HG02973 (cell line): ENCODE measurements around the gene PLD3.

Source experiments
- ATAC-seq: cut with Tn5 transposase; IDR thresholded peaks from one replicate; pipeline ENCODE4 v1.9.1; 2021; ENCODE audit warnings: moderate library complexity; ENCODE audit not compliant: unreplicated experiment

PLD3 gene

GRCh38 chr19:40411125-40411842 is 62.8 kb downstream of the PLD3 start:
- no peak for ATAC-seq

DNA sequence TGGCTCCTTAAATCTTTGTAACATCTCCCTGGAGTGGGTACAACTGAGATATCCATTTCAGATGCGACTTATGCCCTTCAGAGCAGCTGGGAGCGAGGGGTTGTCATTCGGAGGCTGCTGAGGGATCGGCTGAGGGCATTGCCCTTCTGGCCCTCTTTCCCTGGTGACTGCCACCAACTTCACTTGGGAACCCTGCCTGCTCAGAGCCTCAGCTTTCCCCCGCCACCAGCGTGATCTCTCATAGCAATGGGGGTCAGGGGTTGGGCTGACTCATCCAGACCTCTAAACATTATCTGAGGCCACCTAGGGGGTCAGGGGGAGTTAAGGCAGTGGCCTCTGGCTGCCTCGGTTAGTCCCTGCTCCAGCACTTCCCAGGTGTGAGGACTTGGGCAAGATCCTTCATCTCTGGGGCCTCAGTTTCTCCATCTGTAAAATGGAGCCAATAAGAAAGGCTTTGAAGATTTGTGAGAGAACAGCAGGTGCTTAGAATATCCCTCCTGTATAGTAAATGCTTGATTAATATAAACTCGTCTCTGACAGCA is 63.5 kb downstream of the PLD3 start:
- no peak for ATAC-seq

- no peak for ATAC-seq
Observed at GRCh38 chr19:40412866-40413265, 64.4 kb downstream of the PLD3 start.

DNA sequence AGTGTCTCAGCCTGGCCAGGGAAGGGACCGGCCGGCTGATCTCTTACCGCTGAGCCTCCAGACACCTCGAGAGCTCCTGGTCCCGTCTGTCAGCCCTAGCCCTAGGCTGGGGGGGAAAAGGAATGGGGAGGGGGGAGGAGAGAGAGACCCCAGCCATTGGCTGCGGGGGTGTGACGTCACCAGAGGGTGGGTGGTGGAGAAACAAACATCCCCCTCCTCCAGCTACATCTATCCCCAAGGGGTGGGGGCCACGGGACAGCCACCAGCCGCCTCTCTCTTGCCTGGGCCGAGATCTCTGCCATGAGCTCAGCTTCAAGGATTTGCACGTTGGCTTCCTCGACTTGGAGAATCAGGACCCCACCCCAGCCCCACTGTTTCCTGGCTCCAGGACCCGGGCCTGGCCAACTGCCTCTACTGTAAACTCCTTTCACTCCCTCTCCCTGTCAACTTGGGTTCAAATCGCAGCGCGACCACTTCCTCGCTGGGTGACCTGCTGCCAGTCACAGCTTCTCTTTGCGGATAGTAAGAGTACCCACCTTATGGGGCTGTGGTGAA is 64.9 kb downstream of the PLD3 start, which contains the start of gene PRX:
TSS of gene PRX (minus strand) at position 88 of the 555 bp plus-strand sequence. CDS start 5,446 bp downstream, outside the sequence.
- ATAC-seq = no peak

DNA sequence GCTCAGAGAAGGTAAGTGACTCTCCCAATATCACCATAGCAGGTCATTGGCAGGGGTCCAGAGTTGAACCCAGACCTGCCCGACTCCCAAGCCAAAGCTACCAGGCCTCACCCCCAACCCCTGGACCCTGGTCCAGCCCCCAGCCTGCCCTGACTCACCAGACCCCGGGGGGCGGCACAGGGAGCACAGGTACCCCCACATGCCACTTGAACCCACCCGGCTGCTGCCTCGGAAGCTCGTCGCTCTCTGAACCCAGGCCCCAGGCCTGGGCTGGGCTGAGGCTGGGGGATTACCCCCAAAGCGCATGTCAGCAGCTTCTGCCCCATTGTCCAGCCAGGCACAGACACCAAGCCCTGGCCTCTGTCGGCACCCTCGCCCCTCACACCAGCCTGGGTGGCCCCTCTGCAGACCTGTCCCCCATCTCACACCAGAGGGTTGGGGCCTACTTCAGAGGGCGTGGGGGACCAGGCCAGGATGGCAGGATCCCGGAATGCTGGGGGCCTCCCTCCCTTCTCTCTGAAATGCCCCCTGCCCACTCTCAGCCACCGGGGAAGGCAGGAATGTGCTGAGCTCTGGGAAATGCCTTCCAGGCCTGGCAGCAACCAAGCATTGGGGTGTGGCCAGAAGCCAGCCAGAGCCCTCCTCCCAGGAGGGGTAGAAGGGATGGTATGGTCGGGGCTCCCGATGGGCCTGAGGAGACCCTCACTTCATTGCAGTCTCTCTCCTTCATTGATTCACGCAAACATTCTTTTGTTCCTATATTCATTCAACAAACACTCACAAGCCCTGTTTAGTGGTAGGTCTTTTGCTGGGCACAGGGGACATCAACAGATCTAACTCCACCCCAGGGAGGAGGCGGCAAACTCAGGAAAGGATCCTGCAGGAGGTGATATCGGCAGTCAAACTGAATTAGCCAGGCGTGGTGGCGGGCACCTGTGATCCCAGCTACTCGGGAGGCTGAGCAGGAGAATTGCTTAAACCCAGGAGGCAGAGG is 66.3 kb downstream of the PLD3 start:
- ATAC-seq = no peak

DNA sequence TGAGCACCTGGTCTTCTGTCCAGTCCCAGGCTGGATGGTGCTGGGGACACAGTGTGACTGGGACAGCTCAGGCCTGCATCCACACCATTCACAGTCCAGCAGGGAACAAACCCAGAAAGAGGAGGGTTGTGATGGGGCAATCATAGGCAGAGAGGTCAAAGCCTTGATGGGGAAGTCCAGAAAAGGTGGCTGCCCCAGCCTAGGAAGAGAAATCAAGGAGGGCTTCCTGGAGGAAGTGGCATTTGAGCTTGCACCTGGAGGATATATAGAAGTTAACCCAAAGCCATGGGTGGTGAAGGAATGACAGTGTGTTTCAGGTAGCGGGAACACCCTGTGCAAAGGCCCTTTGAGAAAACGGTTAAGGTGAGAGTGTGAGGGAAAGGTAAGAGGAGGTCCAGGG is 67.3 kb downstream of the PLD3 start:
- ATAC-seq = no peak

GRCh38 chr19:40416918-40417642 is 68.6 kb downstream of the PLD3 start:
- no peak for ATAC-seq

- ATAC-seq = no peak
Observed at GRCh38 chr19:40417643-40417981, 69.1 kb downstream of the PLD3 start.

DNA sequence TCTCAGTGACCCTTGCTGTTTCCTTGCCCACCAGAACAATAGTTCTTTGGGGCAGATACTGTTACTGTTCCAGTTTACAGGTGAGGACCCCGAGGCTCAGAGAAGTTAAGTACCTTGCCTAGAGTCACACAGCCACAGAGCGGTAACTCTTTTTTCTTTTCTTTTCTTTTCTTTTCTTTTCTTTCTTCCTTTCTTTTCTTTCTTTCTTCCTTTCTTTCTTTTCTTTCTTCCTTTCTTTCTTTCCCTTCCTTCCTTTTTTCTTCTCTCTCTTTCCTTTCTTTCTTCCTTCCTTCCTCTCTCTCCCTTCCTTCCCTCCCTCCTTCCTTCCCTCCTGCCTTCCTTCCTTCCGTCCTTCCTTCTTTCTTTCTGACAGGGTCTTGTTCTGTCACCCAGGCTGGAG is 69.5 kb downstream of the PLD3 start:
- ATAC-seq = no peak

- no peak for ATAC-seq
Observed at GRCh38 chr19:40419066-40419612, 70.6 kb downstream of the PLD3 start.

- no peak for ATAC-seq
Observed at GRCh38 chr19:40419780-40420179, 71.3 kb downstream of the PLD3 start.

- ATAC-seq = no peak
Observed at GRCh38 chr19:40420451-40420765, 71.9 kb downstream of the PLD3 start.

- peak; percentile 33 for ATAC-seq
Observed at GRCh38 chr19:40420766-40421765, 72.6 kb downstream of the PLD3 start.

- no peak for ATAC-seq
Observed at GRCh38 chr19:40421993-40422747, 73.7 kb downstream of the PLD3 start.

DNA sequence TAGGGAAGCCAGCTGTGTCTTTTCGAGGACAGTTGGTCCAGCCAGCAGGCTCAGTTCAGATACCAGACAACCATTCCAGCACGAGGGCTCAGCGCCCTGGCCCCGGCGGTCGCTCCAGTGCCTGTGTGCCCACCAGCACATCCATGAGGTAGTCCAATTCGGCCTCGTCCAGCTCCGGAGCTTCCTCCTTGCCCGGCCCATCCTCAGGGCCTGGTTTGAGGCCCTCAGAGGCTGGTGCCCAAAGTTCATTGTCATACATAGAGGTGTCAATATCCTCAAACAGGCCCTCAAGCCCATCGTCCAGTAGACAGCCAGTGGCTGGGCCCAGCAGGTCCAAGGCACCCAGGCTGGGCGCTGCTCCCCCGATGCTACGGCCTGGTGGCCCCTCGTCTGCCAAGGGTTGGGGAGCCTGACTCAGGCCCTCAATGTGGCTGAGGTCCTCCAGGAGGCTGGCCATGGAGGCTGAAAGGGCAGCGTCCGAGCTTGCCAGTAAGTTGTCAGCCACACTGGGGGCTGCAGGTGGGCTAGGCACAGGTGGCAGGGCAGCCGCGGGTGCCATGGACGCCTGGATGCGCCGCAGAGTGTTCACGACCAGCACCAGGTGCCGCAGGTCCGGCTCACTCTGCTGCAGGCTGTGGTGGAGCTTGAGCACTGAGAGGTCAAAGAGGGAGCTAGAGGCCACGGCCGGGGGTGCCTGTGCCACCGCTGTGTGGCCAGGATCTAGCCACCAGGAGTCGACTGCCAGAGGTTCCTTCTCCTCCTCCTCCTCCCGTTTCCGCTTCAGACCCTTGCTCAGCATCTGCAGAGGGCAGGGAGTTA is 74.5 kb downstream of the PLD3 start:
- no peak for ATAC-seq

DNA sequence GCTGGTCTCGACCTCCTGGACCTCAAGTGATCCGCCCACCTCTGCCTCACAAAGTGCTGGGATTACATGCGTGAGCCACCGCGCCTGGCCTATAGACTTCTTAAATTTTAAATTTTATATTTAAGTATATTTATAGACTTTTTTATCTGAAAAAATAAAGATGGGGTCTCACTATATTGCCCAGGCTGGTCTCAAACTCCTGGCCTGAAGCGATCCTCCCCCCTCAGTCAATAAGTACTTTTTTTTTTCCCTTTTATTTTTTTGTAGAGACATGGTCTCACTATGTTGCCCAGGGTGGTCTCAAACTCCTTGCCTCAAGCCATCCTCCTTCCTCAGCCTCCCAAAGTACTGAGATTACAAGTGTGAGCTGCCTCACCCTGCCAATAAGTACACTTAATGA is 75.4 kb downstream of the PLD3 start:
- ATAC-seq = no peak

DNA sequence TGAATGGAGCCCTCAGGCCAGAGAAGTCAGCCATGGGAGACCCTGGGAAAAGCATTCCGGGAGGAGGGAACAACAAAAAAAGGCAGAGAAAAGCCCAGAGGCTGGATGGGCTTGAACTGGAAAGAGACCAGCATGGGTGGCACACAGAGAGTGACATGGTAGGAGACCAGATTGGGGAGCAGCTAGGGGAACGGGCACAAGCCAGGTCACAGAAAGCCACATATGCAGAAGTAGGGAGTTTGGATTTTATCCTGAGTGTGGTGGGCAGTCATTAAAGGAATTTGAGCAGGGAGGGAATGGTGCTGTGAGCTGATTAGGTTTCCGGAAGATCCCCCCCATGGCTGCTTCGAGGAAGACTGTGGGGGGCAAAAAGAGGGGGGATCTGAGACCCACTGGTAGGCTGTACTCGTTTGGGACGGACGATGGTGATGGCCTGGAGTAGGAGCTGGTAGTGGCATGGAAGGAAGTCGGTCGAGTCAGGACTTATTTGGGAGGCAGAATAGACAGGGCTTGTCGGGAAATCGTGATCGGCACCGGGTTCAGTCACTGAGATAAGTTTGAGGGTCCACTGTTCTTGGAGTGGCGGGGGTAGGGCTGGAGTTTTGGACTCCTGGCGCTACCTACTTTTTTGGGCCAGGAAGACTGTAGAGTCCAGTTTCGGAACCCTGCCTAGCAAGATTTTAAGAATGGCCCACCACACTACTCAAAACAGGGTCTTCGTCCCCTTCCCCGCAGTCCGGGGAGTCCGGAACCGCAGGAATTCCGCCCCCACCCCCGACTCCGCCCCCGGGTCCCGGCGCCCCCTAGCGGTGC is 76.3 kb downstream of the PLD3 start:
- no peak for ATAC-seq
